OCI-LY3 (cell line): ENCODE results near the gene KLHL30.

Source experiments
- H2AFZ ChIP-seq: fragments of 200-600, 300-600 bp; shearing (Covaris generic); 2 replicates; pipeline ENCODE4 v1.6.0; 2014; ENCODE audit warnings: antibody characterized with exemption, low read depth, low read length
- H3K27ac ChIP-seq: fragments of 200-600, 300-600 bp; sonication (generic); 2 replicates; pipeline ENCODE4 v1.5.1; 2014; ENCODE audit warnings: mild to moderate bottlenecking, low read length, moderate library complexity, mixed read lengths
- H3K27me3 ChIP-seq: fragments of 200-600, 300-600 bp; sonication (generic); 2 replicates; pipeline ENCODE4 v1.6.1; 2014; ENCODE audit warnings: low read depth, low read length, mixed read lengths
- H3K36me3 ChIP-seq: fragments of 200-600, 300-600 bp; sonication (generic); replicated peaks from 2 replicates; pipeline ENCODE3; 2014; ENCODE audit warnings: low read depth, low read length, mixed read lengths
- H3K4me1 ChIP-seq: fragments of 300-600, 200-600 bp; sonication (generic); 2 replicates; pipeline ENCODE4 v1.6.1; 2014; ENCODE audit warnings: low read length, mixed read lengths
- H3K4me2 ChIP-seq: fragments of 200-600, 300-600 bp; sonication (generic); 2 replicates; pipeline ENCODE4 v1.6.1; 2014; ENCODE audit warnings: low read length, mixed read lengths
- H3K4me3 ChIP-seq: fragments of 300-600, 200-600 bp; sonication (generic); 2 replicates; pipeline ENCODE4 v1.5.1; 2014; ENCODE audit warnings: antibody characterized with exemption, mild to moderate bottlenecking, low read length, moderate library complexity
- H3K79me2 ChIP-seq: fragments of 300-600, 200-600 bp; shearing (Covaris generic); 2 replicates; pipeline ENCODE4 v1.6.1; 2014; ENCODE audit warnings: mild to moderate bottlenecking, low read length, mixed read lengths
- H3K9ac ChIP-seq: fragments of 300-600, 200-600 bp; shearing (Covaris generic); 2 replicates; pipeline ENCODE4 v1.6.0; 2014; ENCODE audit warnings: mild to moderate bottlenecking, low read length, moderate library complexity
- H3K9me3 ChIP-seq: fragments of 200-600, 300-600 bp; shearing (Covaris generic); 2 replicates; pipeline ENCODE4 v1.6.1; 2014; ENCODE audit warnings: low read length, mixed read lengths; ENCODE audit not compliant: insufficient read depth
- H4K20me1 ChIP-seq: fragments of 200-600, 300-600 bp; sonication (generic); 2 replicates; pipeline ENCODE4 v1.6.1; 2016; ENCODE audit warnings: low read length, mixed read lengths; ENCODE audit not compliant: insufficient read depth
- EZH2phosphoT487 ChIP-seq: fragments of 200-600 bp; shearing (Covaris generic); IDR thresholded peaks from 2 replicates; pipeline ENCODE4 v1.6.1; 2018; ENCODE audit warnings: antibody characterized with exemption, mixed run types, low read depth
- TF ChIP-seq, protein P1 (sequence below): fragments of 200-600, 300-600 bp; sonication (generic); IDR thresholded peaks from 2 replicates; pipeline ENCODE4 v1.5.1; 2014; ENCODE audit warnings: antibody characterized with exemption, low read length, low read depth

Gene KLHL30

DNA sequence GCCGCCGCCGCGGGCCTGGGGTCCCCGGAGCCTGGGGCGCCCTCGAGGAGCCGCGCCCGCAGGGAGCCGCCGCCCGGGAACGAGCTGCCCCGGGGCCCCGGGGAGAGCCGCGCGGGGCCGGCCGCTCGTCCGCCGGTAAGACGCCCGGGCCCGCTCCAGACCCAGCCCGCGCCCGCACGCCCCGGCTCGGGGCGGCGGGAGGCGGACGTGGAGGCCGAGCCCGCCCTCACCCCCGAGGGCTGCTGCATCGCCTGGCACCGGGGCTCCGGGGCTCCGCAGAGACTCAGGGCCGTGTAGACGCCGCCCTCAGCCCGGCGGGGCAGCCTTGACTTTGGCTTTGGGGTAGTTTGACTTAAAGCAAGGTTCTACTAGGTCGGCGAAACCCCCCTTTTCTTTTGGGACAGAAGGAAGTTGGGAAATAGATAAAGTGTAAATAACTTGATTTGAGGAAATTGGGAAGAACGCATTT is 20.6 kb downstream of the KLHL30 start:
- Histone ChIP-seq H3K4me3 (peak overlapping the region; percentile 92), H4K20me1 (no peaks in the 10 kb centered on the region), H3K36me3 (no peaks in the 10 kb centered on the region), H3K4me2 (peak overlapping the region; percentile 96), H3K27me3 (no peaks in the 10 kb centered on the region), H3K4me1 (peaks cover 16% of the 10 kb centered on the region), H2AFZ (peak overlapping the region; percentile 77; the same call in 1 of the 2 replicates), H3K9ac (peak overlapping the region; percentile 72), H3K79me2 (no peaks in the 10 kb centered on the region), H3K27ac (no peak overlapping the region), H3K9me3 (no peaks in the 10 kb centered on the region)
- TF ChIP-seq, protein P1, sequence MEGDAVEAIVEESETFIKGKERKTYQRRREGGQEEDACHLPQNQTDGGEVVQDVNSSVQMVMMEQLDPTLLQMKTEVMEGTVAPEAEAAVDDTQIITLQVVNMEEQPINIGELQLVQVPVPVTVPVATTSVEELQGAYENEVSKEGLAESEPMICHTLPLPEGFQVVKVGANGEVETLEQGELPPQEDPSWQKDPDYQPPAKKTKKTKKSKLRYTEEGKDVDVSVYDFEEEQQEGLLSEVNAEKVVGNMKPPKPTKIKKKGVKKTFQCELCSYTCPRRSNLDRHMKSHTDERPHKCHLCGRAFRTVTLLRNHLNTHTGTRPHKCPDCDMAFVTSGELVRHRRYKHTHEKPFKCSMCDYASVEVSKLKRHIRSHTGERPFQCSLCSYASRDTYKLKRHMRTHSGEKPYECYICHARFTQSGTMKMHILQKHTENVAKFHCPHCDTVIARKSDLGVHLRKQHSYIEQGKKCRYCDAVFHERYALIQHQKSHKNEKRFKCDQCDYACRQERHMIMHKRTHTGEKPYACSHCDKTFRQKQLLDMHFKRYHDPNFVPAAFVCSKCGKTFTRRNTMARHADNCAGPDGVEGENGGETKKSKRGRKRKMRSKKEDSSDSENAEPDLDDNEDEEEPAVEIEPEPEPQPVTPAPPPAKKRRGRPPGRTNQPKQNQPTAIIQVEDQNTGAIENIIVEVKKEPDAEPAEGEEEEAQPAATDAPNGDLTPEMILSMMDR, result no peak
- TF ChIP-seq EZH2phosphoT487, result no peak

- Histone ChIP-seq H3K9ac (peak overlapping the region; percentile 72), H2AFZ (no peak overlapping the region), H3K79me2 (no peaks in the 10 kb centered on the region), H3K27ac (no peak overlapping the region), H3K9me3 (no peaks in the 10 kb centered on the region), H3K4me3 (peak overlapping the region; percentile 92), H4K20me1 (no peaks in the 10 kb centered on the region), H3K36me3 (no peaks in the 10 kb centered on the region), H3K4me2 (peak overlapping the region; percentile 96), H3K27me3 (no peaks in the 10 kb centered on the region), H3K4me1 (peaks cover 16% of the 10 kb centered on the region)
- TF ChIP-seq, protein P1, result no peak
- TF ChIP-seq EZH2phosphoT487, result no peak
These were observed 21.3 kb downstream of the KLHL30 start for GRCh38 chr2:238159661-238160205.

- H3K27me3 ChIP-seq, result no peaks in the 10 kb centered on the region
- no peaks in the 10 kb centered on the region for H3K9me3 ChIP-seq
- H3K4me1 ChIP-seq, result peaks cover 16% of the 10 kb centered on the region
- H3K4me2 ChIP-seq, result peak overlapping the region; percentile 96
- no peaks in the 10 kb centered on the region for H3K36me3 ChIP-seq
- no peak for TF ChIP-seq EZH2phosphoT487
- TF ChIP-seq, protein P1, result peak; percentile 66
- H2AFZ ChIP-seq, result peak overlapping the region; percentile 42; the same call in 1 of the 2 replicates
- H3K27ac ChIP-seq, result no peak overlapping the region
- H3K9ac ChIP-seq, result peak overlapping the region; percentile 72
- H3K79me2 ChIP-seq, result no peaks in the 10 kb centered on the region
- no peaks in the 10 kb centered on the region for H4K20me1 ChIP-seq
- H3K4me3 ChIP-seq, result peak overlapping the region; percentile 92
These were observed 22.0 kb downstream of the KLHL30 start for GRCh38 chr2:238160206-238161129.

GRCh38 chr2:238161291-238162051 is 23.0 kb downstream of the KLHL30 start:
- Histone ChIP-seq H3K27ac (no peak overlapping the region), H2AFZ (no peak overlapping the region), H3K9me3 (no peaks in the 10 kb centered on the region), H3K9ac (peak overlapping the region; percentile 42; the same call in 1 of the 2 replicates), H3K27me3 (no peaks in the 10 kb centered on the region), H3K79me2 (no peaks in the 10 kb centered on the region), H4K20me1 (no peaks in the 10 kb centered on the region), H3K4me1 (peaks cover 16% of the 10 kb centered on the region), H3K4me2 (no peak overlapping the region), H3K36me3 (no peaks in the 10 kb centered on the region), H3K4me3 (no peak overlapping the region)
- no peak for TF ChIP-seq EZH2phosphoT487
- TF ChIP-seq, protein P1, result no peak
